Fibroblast of skin of back (primary cell): ENCODE data around the gene CTU2.

Source experiments
- DNase-seq: peaks from one replicate; pipeline ENCODE4 v3.0.0-alpha.2; 2013

The CTU2 gene

DNA sequence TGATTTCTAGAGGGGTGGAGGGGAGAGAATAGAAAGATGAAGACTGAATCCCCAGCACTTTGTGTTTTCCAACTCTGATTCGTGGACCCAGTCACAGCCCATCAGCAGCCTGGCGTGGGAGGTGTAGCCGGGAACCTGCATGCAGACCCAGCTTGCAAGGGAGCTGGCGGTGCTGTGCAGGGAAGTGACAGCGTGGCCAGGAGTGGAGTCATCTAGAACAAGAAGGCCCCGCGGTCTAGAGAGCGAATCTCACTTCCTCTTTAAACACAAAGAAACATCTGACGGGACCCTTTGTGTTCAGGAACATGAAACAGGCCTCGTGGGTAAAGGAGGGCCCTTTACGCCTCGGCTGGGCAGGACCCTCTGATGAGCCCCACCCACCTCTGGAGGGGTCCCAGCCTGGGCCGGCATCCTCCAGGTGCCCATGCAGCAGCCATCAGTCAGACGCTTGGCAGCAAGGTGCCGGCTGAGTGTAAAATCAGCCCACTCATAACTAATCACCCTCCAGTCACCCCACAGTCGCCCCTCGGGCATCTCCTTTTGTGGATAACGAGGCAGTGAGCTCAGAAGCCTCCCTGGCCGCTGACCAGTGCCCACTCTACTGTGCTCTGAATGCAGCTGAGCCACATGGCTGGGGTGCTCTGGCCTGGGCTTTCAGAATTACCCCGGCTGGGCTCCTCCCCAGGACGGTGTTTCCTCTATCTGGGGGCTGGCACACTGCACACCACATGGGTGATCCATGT, 24.4 kb upstream of the CTU2 start:
- no peak for DNase-seq

DNA sequence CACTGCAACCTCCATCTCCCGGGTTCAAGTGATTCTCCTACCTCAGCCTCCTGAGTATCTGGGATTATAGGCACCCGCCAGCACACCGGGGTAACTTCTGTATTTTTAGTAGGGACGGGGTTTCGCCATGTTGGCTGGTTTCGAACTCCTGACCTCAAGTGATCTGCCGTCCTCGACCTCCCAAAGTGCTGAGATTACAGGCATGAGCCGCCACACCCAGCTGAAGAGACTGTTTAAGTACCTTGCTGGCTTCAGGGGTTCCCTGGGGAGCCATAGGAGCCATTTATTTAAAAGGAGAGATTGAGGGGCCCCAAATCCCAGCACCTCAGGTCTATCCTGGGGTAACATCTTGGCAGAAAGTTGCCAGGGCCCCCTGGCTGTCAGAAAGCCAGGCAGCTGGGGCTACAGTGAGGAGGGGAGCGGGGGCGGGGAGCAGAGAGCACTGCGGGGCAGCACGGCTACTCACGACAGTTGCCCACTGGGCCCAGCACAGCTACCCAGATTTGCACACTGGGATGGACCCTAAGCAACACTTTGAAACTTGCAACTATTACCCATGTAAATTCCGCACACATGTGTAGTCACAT, 21.6 kb upstream of the CTU2 start:
- DNase-seq: no peak

DNA sequence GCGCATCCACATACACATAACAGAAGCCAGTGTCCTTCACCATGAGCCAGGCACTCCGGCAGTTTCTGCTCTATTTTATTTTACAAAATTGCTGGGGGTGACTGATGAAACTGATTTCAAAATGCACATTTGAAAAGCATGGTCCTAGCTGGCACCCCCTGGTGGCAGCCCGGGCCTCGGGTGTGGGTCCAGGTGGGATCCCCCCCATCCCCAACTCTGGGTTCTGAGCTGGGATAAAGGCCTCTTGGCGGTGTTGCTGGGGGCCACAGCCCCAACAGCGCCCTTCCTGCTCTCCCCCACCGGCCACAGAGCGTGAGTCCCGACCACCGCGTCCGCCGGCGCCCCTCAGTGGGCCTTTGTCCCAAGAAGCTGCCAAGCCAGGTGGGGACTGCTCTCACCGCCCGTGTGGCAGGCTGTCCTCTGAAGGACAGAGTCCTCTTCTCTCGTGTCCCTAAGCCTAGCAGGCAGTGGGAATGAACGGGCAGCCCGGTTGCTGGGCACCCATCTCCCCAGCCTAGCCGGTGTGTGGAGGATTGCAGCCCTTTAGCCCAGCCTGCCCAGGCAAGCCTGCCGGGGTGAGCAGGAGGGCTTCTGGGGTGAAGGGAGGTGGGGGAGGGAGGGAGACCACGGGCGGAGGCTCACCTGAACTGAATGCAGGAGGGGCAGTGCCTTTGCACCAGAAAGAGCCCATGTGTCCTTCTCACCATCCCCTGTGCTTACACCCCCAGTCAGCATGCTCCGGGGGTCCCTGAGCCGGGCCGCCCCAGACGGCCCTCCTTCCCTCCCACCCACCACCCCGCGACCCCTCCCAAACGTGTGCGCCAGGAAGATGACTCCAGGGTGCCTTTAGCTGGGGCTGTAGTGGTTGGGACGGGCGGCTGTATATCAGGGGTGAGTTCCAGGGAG, 20.9 kb upstream of the CTU2 start:
- DNase-seq: no peak

DNA sequence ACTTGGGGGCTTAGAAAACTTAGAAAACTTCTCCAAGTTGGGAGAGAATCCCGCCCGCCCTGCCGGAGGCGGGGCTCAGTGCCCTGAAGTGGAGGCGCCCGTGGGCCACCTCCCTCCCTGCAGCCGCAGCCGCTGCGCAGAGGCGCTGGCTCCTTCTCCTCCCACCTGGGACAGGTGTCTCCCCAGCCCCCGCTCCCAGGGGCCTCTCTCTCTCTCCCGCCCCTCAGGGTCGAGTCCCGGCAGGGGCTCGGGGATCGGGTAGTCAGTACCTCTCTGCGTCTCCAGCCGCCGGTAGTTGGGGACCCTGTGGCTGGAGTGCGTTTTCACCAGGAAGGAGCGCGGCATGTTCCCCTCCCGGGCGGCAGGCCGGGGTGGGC, 20.3 kb upstream of the CTU2 start:
- DNase-seq: no peak

DNA sequence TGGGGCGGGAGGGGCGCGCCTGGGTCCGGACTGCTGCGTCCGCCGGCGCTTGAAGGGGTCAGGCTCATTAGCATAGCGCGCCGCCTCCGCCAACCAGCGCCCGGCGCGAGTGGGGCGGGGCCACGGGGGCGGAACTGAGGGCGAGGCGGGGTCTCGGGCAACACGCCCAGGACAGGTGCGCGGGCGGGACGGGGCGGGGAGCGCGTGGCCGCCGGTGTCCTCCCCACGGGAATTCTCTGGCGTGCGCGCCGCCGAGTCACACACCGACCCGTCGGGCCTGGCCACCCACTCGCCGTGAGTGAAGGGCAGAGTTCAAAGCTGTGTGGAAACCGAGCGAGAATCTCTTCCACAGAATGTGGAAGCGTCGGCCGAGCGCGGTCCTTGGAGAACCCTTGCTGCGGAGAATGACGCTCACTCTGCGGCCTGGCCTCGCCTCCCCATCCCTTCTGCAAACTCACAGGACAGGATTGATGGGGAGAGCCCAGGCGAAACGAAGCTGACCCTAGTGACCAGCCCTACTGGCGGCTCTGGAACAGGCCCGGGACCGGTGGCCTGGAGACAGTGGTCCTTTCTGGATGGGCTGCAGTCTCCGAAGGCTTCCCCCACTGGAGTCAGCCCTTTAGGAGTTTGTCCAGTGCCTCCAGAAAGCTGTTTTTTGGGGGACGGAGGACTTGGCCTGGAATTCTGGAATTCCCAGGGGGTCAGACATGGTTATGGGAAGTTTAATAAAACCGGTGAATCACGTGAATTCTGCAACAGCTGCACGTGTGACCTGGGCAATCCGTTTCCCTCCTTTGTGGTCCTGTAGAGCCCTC, 19.7 kb upstream of the CTU2 start, which contains the start of gene SNAI3:
SNAI3 (minus strand) TSS at position 69 of the 815 bp plus-strand sequence. CDS start 101 bp downstream, outside the sequence.
- peak; percentile 44 for DNase-seq

DNA sequence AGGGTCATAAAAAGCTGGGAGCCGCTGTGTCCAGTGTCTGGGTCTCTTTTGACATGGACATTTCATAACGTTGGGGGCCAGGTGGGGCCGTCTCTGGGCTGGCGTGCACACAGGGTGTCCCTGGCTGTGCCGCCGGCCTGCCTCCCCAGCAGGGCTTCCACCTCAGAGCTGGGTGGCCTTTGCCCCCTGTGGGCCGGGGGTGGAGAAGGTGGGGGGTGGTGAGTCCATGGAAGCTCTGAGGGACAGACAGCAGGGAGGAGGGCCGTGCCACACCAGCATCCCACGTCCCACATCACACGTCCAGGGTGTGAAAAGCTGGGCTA, 19.1 kb upstream of the CTU2 start:
- DNase-seq: no peak

DNA sequence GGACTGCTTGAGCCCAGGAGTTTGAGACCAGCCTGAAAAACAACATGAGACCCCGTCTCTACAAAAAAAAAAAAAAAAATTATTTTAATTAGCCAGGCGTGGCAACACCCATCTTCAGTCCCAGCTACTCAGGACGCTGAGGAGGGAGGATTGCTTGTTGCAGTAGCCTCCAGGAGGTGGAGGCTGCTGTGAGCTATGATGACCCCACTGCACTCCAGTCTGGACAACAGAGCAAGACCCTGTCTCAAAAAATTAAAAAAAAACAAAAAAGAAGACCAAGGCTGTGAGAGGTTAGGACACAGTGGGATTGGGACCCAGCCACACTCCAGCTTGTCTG, 18.7 kb upstream of the CTU2 start:
- no peak for DNase-seq

DNA sequence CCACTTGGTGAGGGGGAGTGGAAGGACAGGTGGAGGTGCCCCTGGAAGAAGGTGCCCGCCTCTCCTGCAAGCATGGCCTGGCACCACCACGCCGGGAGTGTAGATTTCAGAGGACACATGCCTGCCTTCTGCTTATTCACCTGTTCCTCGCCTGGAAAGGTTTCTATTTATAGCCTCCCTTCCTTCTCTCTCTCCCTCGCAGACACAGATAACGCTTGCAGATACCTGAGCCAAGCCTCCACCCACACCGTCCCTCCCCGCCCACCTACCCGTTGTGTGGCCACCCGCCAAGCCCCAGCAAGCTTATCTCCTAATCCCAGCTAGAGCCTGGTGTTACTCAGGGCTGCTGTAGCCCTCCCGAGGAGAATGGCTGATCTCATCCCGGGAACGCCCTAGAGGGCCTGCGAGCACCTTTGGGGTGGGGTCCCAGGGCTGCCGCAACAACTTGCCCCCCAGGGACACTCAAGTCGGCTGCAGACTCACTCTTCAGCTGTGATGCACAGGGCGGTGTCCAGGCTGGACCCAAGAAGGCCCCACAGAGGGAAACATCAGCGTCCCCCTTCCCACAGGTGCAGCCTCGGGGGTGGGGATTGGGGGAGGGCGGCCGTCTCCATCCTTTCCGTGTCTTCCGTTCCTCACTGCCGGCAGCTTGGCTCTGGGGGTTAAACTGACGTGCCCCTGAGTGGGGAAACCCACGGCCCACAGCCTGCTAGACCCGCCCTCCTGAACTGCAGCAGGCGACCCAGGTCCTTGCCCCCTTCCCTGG, 18.1 kb upstream of the CTU2 start:
- DNase-seq: no peak

DNA sequence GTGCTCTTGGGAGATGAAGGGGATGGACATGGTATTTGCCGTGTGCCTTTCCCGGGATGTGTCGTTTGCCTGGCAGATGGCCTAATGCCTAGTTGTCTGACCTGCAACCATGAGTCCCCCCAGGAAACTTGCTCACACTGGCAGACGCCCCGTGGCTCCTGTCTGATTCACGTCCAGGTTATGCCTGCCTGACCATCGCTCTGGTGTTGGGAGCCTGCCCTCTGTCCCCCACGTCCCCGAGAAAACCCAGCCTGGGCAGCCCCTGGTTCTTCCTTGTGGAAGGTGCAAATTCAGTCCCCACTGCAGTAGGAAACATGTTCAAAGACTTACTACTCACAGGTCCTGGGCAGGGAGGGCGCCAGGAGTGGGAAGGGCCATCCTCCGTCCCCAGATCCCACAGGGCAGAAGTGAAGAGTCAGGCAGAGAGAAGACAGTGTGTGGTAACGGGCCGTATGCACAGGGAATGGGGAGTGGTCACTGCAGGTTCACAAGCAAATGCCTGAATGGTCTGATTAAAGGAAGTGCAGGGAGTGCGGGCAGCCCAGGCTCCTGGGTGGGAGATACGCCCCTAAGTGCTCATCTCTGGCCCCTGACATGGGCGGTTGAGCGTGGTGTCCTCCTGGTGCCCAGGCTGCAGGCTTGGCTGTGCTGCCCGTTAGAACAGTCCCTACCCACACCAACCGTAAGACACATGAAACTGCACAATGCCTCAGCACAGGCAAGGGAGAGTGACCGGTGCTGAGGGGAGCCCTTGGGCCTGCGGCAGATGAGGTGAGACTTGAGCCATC, 15.8 kb upstream of the CTU2 start:
- DNase-seq: no peak

DNA sequence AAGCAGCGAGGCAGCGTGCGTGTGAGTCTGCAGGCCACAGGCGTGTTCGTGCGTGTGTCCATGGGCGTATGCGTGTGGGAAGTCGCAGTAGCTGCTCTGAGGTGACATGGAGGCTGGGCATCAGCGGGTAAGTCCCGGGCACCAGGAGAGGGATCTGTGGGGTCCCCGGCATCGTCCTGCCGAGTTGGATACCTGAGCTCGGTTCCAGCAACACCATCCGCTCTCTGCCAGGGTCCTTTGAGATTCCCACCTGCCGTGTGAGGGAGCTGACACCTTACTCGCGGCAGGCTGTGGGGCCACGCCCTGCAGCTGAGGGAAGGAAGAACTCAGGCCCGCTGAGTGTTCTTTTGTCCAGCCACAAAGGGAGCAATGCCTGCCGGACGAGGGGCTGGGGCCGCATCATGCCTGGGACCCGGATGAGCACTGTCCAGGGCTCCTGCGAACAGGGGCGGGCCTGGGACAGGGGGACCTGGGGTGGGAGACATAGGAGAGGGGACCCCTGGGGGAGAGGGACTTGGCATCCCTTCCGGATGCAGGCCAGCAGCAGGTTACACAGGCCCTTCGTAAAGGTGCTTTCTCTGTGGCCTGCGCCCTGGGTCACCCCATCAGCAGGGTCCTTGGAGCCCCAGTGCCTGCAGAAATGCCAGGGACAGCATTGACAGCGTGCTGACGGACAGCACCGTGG, 15.0 kb upstream of the CTU2 start:
- DNase-seq: no peak

DNA sequence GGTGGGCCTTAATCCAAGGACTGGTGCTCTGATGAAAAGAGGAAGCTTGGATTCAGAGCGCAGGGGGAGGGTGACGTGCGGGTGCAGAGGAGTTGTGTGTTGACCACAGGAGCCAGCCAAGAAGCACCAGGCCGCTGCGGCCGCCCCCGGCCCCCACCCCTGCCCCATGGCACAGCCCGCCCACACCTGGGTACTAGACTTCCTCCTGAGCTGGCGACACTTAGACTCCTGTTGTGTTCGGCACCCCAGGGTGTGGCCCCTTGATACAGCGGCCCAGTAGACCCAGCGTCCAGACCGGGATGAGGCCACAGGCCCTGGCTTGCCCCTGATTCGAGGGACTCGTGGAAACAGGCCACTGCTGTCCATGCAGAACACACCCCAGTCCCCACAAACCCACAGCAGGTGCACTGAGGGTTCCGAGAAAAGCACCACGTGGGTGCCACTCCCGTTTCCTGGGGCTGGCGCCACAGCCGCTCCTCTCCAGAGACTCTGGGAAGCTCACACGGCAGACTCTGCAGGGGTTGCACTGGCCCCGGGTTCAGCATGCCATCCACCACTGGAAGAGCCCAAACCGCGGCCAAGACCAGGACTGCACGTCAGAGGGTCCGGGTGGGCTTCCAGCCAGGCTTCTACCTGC, 14.3 kb upstream of the CTU2 start:
- no peak for DNase-seq

DNA sequence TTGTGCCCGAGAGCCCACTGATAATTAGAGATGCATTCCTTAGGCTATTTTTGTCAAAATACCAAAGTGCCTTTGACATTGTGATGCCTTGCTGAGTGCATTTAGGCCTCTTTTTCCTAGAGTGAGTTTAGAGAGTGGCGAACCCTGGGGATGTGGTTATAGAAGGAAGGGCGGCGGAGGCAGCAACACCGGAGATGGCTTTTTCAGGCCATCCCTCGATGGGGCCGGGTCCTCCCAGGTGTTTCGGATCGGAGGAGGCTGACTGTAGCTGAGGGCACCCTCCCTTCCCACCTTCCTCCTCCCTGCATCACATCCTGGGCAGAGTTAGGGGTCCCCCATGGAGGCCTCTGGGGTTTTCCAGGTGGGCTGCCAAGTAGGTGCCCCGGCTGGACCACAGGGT, 13.4 kb upstream of the CTU2 start:
- DNase-seq: no peak

DNA sequence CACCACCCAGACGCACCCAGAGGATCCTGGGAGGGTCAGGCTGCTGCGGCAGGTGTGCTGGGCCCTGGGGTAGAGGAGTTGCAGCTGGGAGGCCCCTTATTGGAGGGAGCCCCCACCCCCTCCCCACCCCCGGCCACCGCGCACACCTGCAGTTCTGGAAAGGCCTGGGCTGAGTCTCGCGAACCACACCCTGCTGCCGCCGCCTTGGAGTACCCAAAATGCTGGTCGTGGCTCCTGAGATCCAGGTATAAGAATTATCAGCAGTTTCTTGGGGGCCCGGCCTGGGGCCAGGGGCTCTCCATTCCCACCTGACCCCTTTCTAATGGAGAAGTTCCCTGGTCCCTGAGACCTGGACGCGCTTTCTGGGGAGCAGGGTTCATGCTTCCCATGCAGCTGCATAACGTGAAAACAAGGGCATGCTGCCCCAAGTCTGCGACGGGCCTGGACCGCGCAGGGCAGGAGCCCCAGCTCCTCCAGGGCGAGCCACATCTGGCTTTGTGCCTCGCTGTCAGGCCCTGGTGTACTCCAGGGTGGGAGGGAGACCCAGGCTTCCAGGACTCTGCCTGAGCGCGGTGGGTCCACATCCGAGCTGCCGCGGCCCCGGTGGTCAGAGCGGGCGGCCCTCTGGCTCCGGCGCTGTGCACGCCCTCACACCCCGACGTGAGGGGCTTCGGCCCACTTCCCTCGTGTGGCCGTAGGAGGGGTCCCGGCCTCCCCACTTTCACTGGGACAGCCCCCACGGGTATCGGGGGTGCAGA, 12.7 kb upstream of the CTU2 start:
- no peak for DNase-seq

DNA sequence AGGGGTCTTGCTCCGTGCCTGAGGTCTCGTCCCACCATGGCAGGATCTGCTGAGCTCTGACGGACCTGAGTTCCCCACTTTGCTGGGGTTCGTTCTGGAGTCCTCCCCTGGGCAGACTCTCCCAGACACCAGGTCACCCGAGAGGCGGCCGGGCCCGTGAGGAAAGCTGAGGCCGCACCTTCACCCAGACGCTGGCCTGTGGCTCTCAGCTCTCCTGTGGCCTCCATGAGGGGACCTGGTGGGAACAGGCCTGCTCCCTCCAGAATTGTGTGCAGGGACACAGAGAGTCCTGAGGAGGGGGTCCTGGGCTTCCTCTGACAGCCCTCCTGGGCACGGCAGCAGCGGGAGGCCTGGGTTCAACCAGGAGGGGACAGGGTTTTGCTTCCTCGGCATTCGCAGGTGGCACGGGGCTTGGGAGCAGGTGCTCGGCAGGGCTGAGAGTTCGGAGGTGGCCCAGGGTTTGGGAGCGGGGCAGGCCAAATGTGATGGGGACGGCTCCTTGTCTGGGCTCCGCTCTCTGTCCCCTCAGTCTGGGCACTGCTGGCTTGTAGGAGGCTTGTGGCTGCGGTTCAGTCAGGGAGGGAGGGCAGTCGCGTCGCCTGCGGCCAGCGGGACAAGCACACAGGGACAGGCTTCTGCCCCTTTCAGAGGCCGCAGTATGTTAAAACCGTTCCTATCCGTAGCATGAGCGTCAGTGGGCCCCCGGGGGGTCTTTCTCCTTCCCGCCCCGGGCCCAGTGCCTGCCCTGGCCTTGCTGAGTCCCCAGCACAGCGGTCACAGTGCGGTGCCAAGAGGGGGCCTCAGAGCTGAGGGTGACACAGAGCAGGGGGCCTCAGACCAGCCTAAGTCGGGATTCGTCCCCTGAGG, 11.8 kb upstream of the CTU2 start:
- DNase-seq: no peak

DNA sequence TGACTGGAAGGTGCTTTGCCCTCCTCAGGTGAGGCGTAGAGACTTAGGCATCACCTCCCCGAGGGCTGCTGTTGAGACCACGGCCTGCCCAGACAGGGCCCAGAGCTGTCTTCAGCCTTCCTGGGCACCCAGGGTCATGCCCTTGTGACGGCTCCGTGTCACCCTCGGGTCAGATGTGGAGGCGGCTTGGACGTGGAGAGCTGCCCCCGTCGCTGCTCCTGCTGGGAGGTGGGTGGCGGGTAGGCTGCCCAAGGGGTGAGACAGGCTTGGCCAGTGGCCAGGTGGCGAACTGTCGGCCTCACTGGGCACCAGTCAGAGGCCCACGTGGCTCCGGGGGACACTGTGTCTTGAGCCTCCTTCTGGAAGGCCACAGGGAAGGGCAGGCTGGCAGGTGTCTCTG, 11.1 kb upstream of the CTU2 start:
- DNase-seq: no peak

DNA sequence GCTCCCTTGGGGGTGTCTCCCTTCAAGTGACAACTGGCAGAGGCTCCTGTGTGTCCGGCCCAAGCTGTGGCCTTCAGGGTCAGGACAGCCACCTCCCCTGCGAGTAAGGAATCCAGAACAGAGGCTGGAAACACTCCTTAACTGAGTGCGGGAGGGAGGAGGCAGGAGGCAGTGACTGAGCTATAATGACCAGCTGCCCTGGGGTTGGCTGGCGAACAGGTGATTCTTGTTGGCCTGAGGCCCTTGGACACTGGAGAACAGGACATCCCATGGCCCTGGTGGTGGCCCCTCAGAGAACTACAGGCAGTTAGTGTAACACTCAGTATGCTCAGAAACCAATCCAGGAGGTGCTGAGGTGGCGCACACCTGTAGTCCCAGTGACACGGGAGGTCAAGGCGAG, 10.6 kb upstream of the CTU2 start:
- no peak for DNase-seq

DNA sequence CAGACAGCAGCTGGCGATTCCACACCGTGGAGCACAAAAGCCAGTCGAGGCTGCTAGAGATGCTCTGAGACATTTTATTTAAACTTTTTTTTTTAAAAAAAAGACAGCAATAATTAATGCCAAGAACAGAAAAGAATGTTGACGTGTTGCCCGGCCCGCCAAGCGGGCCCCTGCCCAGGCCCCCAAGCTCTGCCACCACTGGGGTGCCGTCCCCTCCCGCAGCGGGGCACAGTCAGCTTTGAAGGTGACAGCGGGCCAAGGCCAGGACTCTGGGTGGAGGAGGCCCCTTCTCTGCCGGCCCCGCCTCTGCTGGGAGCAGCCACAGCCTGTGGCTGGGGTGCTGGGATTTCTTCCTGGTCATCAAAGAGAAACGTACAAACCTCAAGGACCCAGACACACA, 9.9 kb upstream of the CTU2 start:
- DNase-seq: no peak

DNA sequence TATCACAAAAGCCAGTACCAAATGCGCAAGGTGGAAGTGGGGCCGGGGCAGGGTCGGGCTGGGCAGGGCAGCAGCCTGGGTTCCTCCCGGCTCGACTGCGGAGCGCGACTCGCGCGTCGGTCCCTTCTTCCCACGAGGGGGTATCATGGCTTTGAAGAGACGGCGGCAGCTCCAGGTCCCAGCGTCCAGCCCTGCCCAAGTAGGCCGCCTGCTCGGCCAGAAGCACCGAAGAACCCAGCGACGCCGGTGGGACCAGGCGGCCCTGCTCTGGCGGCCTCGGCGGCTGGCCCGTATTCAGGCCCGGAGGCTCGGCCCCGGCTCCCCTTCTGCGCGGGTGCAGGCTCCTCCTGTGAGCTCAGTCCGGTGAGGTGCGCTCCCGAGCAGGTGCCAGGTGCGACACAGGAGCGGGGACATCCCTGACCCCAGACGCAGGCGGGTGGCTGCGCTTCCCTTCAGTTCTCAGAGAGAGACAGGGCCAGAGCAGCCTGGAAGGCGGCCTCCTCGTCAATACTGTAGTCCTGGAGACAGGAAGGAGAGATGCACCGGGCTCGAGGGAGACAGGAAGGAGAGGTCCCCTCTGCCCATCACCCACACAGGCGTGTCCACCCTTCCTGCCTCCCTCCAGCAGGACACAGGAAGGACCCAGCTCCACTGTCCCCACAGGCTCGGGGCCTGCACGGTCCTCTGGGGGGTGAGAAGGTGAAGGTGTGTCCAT, 9.0 kb upstream of the CTU2 start:
- DNase-seq: no peak
